Activated CD4-positive, alpha-beta T cell treated with anti-CD3 and anti-CD28 coated beads, Interleukin-2, amount 50 U/mL, for 4 hours (primary cell): ENCODE results near the gene PDE12.
A peak's percentile ranks its signal among the peaks of the same experiment; 100 is the strongest.

Experiments used
- DNase-seq, 2 experiments: peaks; one replicate each; pipeline ENCODE4 v3.0.0-alpha.2; 2020

The PDE12 gene

DNA sequence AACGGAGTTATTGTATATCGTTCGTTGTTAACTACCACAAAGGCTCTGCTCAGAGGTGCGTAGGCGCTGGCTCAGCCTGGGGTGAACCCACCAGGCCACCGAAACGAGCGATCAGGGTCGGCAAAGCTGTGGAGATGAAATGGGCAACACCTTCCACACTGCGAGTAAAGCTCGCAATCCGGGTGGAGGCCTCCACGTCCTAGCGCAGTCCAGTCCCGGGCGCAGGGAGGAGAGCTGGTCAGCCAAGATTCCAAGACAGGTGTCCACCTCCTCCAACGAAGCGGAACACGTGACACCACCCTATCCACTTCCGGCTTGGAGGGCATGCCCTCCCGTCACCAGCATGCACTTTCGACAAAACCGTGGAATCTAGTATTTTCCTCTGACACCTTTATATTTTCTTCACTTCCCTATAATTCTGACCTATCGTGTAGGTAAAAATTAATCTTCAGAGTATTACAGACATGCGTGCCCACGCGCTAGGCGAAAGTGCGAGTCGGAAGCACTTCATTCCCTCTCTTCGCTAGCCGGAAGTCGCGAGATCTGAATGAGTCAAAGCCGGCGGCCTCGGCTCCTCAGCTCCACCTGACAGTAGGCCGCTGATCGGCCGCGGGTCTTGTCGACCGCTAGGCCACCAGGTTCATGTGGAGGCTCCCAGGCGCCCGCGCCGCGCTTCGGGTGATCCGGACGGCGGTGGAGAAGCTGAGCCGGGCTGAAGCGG is at the start of gene PDE12:
PDE12 (plus strand) TSS at position 537 of the 721 bp plus-strand sequence; CDS start at position 643, 106 bp downstream.
- peak; percentile 76 to 80 for DNase-seq

- DNase-seq = no peak
These were observed 43.9 kb upstream of the PDE12 start for GRCh38 chr3:57512166-57512565.

GRCh38 chr3:57518276-57518915 is 37.7 kb upstream of the PDE12 start:
- DNase-seq = no peak

DNA sequence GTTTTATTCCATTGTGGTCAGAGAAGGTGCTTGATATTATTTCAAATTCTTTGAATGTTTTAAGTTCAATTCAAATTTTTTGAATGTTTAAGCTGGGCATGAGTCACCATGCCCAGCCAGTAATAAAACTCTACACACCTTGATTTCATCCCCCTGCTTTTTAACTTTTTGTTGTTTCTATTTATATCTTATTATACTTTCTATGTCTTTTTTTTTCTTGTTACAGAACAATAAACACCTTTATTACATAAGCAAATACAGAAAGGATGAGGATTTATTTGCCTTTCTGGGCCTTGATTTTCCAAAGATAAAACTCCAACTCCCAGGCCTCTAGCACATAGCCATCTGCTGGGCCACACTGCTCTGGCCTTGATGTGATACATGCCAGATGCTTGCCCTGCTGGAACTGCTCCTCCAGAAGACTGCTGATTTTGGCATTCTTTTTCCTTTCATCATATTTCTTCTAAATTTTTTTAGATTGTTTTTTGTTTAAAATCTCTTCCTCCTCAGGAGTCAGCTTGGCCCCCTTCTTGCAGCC is 25.9 kb upstream of the PDE12 start:
- no peak for DNase-seq

- DNase-seq = no peak
These were observed 17.6 kb upstream of the PDE12 start for GRCh38 chr3:57538465-57538864.

GRCh38 chr3:57544181-57545125 is 11.6 kb upstream of the PDE12 start, which contains the start of gene DNAH12:
DNAH12 (minus strand) TSS chr3:57544344; CDS start chr3:57542870, 1,474 bp downstream.
- no peak for DNase-seq

DNA sequence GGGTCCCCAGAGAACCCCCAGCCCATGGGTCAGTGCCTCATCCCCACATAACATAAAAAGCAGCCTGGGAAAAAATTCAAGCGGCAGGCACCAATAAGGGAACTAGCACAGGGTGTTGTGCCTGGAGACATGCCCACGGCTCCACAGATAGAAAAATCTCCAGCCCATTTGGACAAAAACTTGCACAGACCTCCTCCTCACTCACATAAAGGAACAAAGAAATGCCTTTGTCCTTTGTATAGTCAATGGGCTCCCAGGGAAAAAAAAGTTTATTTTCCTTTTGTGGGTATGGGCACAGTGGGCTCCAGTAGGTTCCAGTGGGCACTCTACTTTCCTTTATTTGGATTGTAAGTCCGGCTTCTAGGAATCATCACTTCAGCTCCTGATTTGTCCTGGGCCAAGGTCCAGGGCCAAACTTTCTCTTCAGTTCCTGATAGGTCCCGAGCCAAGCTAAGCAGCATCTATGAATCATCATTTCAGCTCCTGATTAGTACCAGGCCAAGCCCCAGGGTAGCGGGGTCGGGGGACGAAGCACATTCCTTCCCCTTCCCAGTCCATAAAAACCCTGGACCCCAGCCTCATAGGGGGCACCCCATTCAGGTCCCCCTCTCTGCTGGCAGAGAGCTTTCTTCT is 10.3 kb upstream of the PDE12 start:
- DNase-seq = no peak

DNA sequence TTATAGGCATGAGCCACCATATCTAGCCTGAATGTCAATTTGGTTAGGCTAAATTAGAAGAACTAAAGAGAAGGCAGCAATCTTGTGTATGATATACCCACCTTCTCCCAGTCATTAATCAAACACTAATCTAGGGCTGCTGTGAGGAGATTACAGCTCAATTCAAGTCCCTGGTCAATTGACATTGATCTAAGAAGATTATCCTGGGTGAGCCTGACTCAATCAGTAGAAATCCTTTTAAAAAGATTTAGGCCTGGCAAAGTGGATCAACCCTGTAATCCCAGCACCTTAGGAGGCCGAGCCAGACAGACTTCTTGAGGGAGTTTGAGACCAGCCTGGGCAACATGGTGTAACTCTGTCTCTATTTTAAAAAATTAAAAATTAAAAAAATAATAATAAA is 9.5 kb upstream of the PDE12 start:
- no peak for DNase-seq

GRCh38 chr3:57555306-57555705 is 768 bp upstream of the PDE12 start:
- DNase-seq = no peak

GRCh38 chr3:57556459-57557084 is 498 bp downstream of the PDE12 start:
- peak in 1 of 2 experiments; percentile 17 for DNase-seq

- peak; percentile 12 to 15 for DNase-seq
These were observed 1.0 kb downstream of the PDE12 start for GRCh38 chr3:57557085-57557537.

GRCh38 chr3:57559526-57559925 is 3.5 kb downstream of the PDE12 start:
- DNase-seq = no peak

- no peak for DNase-seq
These were observed 13.9 kb downstream of the PDE12 start for GRCh38 chr3:57569859-57570450.

- DNase-seq = no peak
These were observed 14.8 kb downstream of the PDE12 start for GRCh38 chr3:57570878-57571277.

DNA sequence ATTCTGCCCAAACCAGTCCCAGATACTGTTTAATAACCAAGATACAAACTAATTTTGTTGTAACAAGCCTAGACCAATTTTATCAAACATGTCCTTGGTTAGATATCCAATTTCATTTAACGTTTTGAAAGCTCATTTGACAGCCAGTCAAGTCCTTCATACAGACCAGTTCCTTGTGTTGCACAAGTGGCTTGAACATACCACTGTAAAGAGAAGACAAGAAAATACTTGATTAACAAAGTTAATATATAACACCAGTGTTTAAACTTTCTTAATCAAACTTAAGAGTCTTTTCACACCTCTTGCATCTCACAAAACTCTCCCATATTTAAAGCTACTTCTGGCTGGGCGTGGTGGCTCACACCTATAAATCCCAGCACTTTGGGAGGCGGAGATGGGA is 16.0 kb downstream of the PDE12 start:
- no peak for DNase-seq

- DNase-seq = no peak
These were observed 20.0 kb downstream of the PDE12 start for GRCh38 chr3:57575966-57576626.

DNA sequence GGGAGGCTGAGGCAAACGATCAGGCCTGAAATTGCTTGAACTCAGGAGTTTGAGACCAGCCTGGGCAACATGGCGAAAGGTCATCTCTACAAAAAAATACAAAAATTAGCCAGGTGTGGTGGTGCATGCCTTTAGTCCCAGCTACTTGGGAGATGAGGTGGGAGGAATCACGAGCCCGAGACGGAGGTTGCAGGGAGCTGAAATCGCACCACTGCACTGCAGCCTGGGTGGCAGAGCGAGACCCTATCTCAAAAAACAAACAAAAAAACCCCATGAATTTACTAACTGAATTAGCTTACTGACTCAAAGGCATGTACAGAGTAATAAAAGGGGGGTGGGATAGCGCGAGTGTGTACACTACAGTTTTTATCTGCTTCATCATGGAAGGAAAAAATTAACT is 21.7 kb downstream of the PDE12 start:
- no peak for DNase-seq

- no peak for DNase-seq
These were observed 26.5 kb downstream of the PDE12 start for GRCh38 chr3:57582474-57583168.

DNA sequence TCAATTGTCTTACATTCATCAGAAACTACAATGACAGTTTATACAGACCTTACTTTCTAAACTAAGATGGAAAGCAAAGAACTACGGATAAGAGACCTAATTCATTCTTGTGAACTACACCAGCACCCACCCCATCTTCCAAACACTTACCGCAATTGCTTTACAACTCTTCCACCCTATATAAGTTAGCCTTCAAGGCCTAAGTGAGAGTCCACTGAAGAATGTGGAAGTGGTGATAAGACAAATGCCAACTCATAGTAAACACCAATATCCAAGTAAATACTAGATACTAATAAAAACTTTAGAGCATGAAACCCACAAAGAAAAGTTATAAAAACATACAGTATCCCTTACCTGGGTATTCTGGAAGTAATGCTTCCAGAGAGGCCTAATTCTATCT is 27.5 kb downstream of the PDE12 start:
- no peak for DNase-seq

DNA sequence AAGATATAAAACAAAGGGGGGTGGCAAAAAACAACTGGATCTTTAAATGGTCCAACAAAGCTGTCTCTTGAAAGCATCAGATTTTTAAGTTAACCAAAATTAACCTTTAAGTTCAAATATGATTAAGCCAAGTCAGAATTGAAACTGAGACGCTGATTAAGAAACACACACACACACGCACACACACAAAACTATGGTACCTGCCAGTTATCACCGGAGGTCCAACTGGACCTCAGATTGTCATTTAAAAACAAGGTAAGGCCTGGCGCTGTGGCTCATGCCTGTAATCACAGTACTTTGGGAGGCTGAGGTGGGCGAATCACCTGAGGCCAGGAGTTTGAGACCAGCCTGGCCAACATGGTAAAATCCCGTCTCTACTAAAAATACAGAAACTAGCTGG is 30.7 kb downstream of the PDE12 start:
- DNase-seq = no peak
